ENCODE data around the gene DLG2. TPM values are rescaled to one million over a fixed set of nuclear protein-coding genes. Genes with fewer than 3 reads are reported as not detected.

DLG2 gene
- total and polyA plus RNA-seq, 11 donors = 2.4 to 13.9 (median 7.1) TPM

GRCh38 chr11:84501750-84502149 lies 1125.4 kb downstream of the DLG2 start:
- Histone ChIP-seq H3K27me3 (no peaks in the 10 kb centered on the region), H3K4me1 (no peaks in the 10 kb centered on the region), H3K4me3 (no peak overlapping the region), H3K36me3 (no peaks in the 10 kb centered on the region), H3K9me3 (no peaks in the 10 kb centered on the region), H3K27ac (no peak overlapping the region)
- TF ChIP-seq POLR2A (IDR thresholded peaks at IDR 0.05) = no peak
- TF ChIP-seq, protein P1, sequence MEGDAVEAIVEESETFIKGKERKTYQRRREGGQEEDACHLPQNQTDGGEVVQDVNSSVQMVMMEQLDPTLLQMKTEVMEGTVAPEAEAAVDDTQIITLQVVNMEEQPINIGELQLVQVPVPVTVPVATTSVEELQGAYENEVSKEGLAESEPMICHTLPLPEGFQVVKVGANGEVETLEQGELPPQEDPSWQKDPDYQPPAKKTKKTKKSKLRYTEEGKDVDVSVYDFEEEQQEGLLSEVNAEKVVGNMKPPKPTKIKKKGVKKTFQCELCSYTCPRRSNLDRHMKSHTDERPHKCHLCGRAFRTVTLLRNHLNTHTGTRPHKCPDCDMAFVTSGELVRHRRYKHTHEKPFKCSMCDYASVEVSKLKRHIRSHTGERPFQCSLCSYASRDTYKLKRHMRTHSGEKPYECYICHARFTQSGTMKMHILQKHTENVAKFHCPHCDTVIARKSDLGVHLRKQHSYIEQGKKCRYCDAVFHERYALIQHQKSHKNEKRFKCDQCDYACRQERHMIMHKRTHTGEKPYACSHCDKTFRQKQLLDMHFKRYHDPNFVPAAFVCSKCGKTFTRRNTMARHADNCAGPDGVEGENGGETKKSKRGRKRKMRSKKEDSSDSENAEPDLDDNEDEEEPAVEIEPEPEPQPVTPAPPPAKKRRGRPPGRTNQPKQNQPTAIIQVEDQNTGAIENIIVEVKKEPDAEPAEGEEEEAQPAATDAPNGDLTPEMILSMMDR (IDR thresholded peaks at IDR 0.05) = no peak
- intact Hi-C loops (cut with DNase I) = no loop called here
- ATAC-seq (no peak), DNase-seq (no peak)

GRCh38 chr11:84497981-84498411 lies 1129.1 kb downstream of the DLG2 start:
- no peaks in the 10 kb centered on the region for H3K4me1 ChIP-seq
- TF ChIP-seq, protein P1 (IDR thresholded peaks at IDR 0.05) = no peak
- no peak for TF ChIP-seq POLR2A (IDR thresholded peaks at IDR 0.05)
- intact Hi-C loops (cut with DNase I) = no loop called here
- ATAC-seq = peak in 2 of 4 donors; percentile 15 to 30
- H3K4me3 ChIP-seq = no peak overlapping the region
- no peaks in the 10 kb centered on the region for H3K27me3 ChIP-seq
- peak in 1 of 5 donors; percentile 27 for DNase-seq
- no peaks in the 10 kb centered on the region for H3K9me3 ChIP-seq
- H3K36me3 ChIP-seq = no peaks in the 10 kb centered on the region
- no peak overlapping the region for H3K27ac ChIP-seq
- 50 to 60% (median 55%) methylated on average over 4 of the region's 4 CpGs for WGBS, 4 donors

GRCh38 chr11:84497181-84497580 lies 1130.0 kb downstream of the DLG2 start:
- ATAC-seq (no peak), DNase-seq (no peak)
- no peaks in the 10 kb centered on the region for H3K27me3 ChIP-seq
- H3K27ac ChIP-seq = no peak overlapping the region
- H3K36me3 ChIP-seq = no peaks in the 10 kb centered on the region
- intact Hi-C loops (cut with DNase I) = no loop called here
- 40 to 97% (median 70%) methylated on average over 1 of the region's 1 CpG for WGBS, 4 donors
- H3K9me3 ChIP-seq = no peaks in the 10 kb centered on the region
- TF ChIP-seq POLR2A (IDR thresholded peaks at IDR 0.05) = no peak
- TF ChIP-seq, protein P1 (IDR thresholded peaks at IDR 0.05) = no peak
- no peak overlapping the region for H3K4me3 ChIP-seq
- H3K4me1 ChIP-seq = no peaks in the 10 kb centered on the region

- H3K27ac ChIP-seq = no peak overlapping the region
- H3K4me3 ChIP-seq = no peak overlapping the region
- 75 to 84% (median 82%) methylated on average over 2 of the region's 2 CpGs for WGBS, 4 donors
- no peaks in the 10 kb centered on the region for H3K36me3 ChIP-seq
- no peaks in the 10 kb centered on the region for H3K27me3 ChIP-seq
- H3K4me1 ChIP-seq = no peaks in the 10 kb centered on the region
- no peak for ATAC-seq
- DNase-seq = no peak
- no peaks in the 10 kb centered on the region for H3K9me3 ChIP-seq
- TF ChIP-seq, protein P1 (IDR thresholded peaks at IDR 0.05) = no peak
- no peak for TF ChIP-seq POLR2A (IDR thresholded peaks at IDR 0.05)
- intact Hi-C loops (cut with DNase I) = no loop called here
Measured at GRCh38 chr11:84496122-84496521, 1131.0 kb downstream of the DLG2 start.
